ENCODE measurements around the gene CCDC61.

CCDC61 gene

GRCh38 chr19:46043519-46043918, 48.3 kb downstream of the CCDC61 start:
- DNase-seq = no peak

- no peak for DNase-seq
Observed at GRCh38 chr19:46049597-46049996, 54.3 kb downstream of the CCDC61 start.

GRCh38 chr19:46052896-46053295, 57.6 kb downstream of the CCDC61 start:
- no peak for DNase-seq

GRCh38 chr19:46056536-46056935, 61.3 kb downstream of the CCDC61 start:
- DNase-seq = no peak

- DNase-seq = no peak
Observed at GRCh38 chr19:46058778-46059177, 63.5 kb downstream of the CCDC61 start.

- no peak for DNase-seq
Observed at GRCh38 chr19:46060012-46060411, 64.7 kb downstream of the CCDC61 start.

GRCh38 chr19:46063201-46063600, 67.9 kb downstream of the CCDC61 start:
- no peak for DNase-seq

- peak; percentile 19 for DNase-seq
Observed at GRCh38 chr19:46065486-46066071, 70.3 kb downstream of the CCDC61 start.

GRCh38 chr19:46066471-46066870, 71.2 kb downstream of the CCDC61 start:
- DNase-seq = no peak

- no peak for DNase-seq
Observed at GRCh38 chr19:46067691-46068090, 72.4 kb downstream of the CCDC61 start.

All from DMS79 (cell line).